ENCODE measurements around the gene TMEM217.
A peak's percentile ranks its signal among the peaks of the same experiment; 100 is the strongest.

TMEM217 gene

DNA sequence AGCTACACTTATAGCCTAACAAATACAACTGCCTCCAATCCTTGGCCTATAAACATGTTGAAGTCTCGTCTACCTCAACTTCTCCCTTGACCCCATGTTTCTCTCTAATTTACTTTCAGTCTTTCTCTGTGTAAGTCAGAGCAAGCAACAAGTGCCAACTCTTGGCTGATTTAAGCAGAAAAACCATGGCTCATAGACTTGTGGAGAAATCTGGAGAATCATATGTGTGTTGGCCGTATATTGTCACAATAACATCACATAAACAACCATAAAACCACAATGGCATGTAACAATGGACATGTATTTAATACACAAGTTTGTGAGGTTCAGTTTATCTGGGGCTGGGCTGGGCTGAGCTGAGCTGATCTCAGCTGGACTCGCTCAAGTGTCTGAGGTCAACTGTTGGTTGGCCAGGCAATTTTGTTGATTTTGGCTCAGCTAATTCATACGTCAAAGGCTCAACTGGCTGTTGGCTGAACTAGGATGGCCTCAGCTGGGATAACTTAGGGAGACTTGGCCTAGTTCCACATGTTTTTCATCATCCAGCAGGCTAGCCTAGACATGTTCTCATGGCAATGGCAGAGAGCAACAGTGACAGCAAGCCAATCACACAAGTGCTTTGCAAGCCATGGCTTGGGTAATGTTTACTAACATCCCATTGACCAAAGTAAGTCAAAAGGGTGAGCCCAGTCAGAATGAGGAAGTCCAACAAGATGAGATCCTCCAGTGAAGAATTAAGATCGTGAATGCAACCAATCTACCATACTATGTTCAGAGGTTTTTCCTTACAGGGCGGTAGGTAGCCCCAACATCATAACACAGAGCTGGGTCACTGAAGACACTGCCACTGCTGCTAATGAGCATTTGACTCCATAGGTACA, 13.3 kb downstream of the TMEM217 start:
- DNase-seq (ENCODE audit: low read depth, low spot score), result no peak

DNA sequence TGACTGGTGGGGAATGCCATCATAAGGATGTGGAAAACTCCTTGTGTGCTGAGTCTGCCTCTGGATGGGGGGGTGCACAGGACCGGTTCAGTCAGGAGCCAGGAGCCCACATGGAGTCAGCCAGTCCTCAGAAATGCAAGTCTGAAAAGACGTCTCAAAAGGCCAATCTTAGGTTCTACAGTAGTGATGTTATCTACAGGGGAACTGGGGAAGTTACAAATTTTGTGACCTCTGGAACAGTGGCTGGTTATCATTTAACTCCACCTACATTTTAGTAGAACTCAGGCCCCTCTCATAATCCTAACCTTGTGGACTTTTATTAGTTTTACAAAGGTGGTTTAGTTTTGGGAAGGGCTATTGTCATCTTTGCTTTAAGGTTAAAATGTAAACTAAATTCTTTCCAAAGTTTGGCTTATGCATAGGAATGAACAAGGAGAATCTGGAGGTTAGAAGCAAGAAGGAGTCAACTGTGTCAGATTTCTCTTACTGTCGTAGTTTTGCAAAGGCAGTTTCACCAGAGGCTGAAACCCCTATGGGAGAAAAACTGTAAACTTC, 14.1 kb downstream of the TMEM217 start:
- no peak for DNase-seq (ENCODE audit: low read depth, low spot score)

DNA sequence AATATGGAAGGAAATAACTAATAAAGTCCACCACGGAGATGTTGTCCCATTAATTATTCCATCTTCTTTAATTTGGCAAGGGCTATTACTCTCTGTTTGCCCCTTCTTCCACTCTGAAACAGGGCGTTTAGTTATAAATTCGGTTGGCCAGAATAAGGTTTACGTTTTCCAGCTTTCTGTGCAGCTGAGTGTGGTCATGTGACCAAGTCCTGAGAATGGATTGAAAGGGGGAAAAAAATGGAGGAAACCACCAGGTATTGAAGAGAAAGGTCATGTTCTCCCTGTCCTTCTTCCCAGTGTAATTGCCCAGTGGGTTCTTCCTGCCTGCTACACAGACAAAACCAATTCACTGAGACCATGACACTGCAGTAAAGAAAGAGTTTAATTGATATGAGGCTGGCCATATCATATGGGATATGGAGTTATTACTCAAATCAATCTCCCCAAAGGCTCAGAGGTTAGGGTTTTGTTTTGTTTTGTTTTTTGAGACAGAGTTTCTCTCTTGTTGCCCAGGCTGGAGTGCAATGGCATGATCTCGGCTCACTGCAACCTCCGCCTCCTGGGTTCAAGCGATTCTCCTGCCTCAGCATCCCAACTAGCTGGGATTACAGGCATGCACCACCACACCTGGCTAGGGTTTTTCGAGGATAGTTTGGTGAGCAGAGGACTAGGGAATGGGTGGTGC, 14.7 kb downstream of the TMEM217 start:
- no peak for DNase-seq (ENCODE audit: low read depth, low spot score)

DNA sequence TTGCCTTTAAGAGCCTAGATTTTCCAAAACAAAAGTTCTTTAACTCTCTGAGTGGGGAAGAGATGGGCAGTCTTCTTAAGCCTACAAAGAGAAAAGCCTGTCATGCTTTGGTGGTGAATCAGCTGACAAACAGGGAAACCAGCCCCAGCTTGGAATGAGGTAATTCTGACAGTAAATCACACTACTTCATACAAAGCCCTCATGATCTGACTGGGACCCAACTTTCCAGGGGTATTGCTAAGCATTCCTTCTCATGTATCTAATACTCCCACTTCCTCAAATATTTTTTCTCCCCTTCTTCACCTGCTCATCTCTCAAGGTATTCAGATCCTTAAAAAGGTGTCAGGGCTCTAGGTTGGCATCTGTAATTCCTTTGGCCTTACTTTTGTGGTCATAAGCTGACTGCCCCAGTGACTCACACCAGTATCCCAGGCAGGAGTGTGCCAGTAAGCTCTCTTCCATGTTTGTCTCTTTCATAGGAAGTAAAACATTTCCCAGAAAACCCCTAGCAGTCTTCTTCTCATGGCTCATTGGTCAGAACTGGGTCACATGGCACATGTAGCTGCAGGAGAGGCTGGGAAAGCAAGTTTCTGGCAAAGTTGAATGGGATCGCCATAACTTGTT, 15.4 kb downstream of the TMEM217 start:
- DNase-seq (ENCODE audit: low read depth, low spot score), result no peak

DNA sequence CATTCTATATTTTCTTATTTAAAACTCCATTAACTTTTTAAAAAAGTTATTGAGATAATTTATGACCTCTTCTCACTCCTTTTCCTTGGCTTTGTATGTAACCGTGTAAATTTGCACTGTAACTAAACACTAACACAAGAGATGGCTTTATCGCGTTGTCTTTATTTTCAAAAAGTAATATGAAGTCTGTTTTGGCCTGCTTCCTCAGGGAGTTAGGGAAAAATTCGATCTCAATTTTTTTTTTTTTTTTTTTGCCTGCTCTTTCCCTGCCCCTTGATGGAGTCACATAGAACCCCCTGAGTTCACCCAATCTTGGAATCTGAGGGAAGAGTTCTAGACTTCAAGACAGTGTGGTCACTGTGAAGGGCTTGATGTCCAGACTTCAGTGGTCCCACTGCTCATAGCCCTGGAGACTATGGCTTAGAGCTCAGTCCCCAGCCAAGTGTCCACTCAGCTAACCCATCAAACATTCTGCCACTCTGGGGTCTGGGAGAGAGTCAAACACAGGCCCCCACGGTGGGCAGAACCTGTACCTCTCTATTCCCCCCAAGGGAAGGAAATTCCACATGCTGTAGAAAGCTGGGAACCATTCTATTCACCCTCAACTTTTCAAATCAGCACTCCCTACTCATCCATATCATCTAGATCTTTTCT, 16.0 kb downstream of the TMEM217 start:
- DNase-seq (ENCODE audit: low read depth, low spot score), result no peak

DNA sequence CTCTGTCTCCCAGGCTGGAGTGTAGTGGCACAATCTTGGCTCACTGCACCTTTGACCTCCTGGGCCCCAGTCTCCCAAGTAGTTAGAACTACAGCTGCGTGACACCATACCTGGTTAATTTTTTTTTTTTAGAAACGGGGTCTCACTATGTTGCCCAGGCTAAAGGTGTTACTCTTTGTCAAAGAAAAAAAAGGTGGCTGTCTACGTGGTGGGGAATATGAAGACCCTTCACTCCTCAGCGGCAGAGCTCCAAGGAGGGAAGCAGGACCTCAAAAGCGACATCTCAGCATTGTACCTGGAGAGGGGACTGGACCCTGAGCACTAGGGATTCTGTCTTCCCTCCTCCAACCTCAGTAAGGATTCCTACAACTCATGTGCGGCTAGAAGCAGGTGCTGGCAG, 16.8 kb downstream of the TMEM217 start:
- no peak for DNase-seq (ENCODE audit: low read depth, low spot score)

DNA sequence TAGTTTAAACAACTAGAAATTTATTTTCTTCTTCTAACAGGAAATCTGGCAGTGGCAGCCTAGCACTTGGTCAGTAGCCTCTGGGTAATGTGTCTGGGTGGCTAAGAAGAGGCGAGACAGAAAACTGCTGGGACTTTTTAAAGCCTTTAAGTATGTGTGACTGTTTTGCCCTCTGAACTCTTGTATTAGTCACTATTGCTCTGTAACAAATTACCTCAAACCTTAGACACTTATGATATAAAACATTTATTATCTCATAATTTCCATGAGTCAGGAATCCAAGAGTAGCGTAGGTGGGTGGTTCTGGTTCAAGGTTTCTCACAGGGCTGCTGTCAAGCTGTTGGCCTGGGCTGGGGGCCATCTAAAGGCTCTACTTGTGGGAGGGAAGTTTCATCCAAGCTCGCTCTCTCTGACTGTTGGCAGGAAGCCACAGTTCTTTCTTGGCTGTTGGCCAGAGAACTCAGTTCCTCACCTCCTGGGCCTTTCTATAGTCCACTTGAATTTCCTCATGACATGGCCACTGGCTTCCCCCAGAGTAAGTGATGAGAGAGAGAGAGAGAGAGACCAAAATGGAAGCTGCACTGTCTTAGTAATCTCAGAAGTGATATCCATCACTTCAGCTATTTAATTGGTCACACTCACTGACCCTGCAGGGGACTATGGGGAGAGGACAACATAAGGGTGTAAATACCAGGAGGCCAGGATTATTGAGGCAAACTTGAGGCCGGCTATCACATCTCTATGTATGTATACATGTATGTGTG, 17.8 kb downstream of the TMEM217 start:
- DNase-seq (ENCODE audit: low read depth, low spot score), result peak; percentile 21

DNA sequence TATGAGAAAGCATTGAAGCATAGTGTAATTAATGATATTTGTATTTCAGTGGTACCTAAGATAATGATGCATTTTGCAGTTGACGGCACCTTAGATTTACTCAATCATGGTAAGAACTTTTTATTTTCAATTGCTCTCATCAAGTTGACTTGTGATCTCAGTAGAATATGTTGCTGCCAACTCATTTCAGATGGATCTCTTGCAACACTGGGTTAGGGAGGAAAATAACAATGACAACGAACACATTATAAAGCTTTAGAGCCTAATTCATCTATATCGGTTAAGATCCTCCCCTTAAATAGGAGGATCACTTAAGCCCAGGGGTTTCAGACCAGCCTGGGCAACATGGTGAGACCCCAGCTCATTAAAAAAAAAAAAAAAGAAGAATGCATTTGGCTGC, 18.4 kb downstream of the TMEM217 start:
- no peak for DNase-seq (ENCODE audit: low read depth, low spot score)

DNA sequence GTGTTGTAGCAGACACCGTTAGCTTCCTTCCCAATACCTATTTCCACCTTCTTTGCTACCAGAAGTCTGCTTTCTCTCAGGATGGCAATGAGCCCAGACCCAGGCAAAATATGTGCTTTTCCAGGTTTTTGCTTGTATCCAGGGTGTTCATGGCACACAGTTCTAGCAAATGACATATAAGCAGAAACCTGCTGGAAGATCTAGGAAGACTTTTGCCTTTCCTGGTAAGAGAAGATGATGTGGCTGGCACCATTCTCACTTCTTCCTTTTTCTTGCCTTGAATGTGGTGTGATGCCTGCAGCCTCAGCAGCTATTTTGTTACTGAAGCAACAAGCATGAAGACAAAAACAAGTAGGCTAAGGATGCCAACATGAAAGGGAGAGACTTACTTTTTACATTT, 19.6 kb downstream of the TMEM217 start:
- DNase-seq (ENCODE audit: low read depth, low spot score), result no peak

DNA sequence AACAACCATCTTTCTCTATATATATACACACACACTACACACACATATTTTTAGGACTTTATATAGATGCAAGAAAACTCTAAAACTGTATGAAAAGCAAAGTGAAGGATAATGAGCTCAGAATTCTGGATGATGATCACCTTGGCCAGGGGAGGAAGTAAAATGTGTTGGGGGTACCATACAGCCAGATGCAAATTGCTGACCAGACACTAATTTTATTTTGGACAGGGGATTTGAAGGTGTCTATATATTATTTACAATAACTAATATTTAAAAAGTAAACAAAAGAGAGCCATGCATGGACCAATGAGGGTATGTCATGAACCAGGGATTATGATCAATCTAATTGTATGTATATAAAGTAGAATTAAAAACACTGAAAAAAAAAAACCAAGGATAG, 20.2 kb downstream of the TMEM217 start:
- no peak for DNase-seq (ENCODE audit: low read depth, low spot score)

DNA sequence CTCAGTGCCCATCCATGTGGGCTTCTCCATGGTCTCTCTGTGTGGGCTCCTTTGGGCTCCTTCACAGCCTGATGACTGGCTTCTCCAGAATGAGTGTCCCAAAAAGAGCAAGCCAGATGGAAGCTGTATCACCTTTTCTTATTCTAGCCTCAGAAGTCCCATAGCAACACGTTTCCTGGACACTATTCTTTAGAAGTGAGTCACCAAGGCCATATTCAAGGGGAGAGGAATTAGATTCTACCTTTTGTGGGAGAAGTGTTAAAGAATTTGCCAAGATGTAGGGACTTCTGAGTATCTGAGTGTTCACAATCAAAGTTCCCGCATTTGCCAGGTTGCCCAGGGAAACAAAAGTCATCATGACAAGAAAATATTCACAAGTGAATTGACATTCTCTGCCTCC, 21.0 kb downstream of the TMEM217 start:
- no peak for DNase-seq (ENCODE audit: low read depth, low spot score)

DNA sequence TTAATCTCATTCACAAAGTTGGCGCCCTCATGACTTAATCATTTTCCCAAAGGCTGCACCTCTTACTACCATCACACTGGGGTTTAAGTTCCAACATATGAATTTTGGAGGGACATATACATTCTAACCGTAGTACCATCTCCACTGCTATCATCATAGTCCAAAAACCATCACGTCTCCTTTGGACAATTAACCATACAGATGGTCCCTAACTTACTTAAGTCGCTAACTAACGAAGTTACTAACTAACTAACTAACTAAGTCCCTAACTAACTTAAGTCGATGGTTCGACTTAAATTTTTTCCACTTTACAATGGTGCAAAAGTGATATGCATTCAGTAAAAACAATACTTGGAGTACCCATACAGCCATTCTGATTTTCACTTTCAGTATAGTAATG, 24.4 kb downstream of the TMEM217 start:
- DNase-seq (ENCODE audit: low read depth, low spot score), result no peak

DNA sequence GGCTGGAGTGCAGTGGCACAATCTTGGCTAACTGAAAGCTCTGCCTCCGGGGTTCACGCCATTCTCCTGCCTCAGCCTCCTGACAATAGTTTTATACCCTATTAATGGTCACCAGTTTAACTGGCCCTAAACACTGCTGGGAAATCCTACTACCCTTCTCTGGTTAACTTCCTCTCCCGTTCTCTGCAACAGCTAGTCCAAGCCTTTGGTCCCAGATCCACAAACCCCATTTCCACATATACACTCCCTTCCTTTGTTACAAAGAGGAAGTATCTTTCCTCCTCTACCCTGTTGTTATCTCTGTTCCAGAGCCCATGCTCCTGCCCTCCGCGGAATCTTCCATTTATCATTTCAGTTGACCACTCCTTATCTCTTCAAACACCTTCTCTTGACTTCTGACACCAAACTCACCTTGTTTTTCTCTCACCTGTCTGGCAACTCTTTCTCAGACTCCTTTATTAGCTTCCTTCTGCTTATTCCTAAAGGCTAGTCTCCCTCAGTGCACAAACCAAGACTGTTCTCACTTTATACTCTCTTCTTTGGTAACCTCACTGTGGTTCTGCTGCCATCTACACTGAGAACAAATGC, 25.4 kb downstream of the TMEM217 start:
- DNase-seq (ENCODE audit: low read depth, low spot score), result no peak

DNA sequence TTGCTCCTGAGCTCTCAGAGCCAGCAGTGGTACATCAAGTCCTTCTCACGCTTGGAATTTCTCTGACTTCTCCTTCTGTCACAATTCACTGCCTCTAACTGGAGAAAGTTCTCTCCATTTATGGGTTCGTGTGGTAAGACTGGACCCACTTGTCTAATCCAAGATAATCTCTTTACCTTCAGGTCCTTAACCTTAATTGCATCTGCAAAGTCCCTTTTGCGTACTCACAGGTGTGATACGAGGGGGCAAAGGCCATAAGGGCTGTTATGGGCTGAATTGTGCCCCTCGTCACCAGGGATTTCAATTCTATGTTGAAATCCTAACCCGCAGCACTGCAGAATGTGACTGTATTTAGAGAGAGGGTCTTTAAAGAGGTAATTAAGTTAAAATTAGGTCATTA, 27.8 kb downstream of the TMEM217 start:
- no peak for DNase-seq (ENCODE audit: low read depth, low spot score)

DNA sequence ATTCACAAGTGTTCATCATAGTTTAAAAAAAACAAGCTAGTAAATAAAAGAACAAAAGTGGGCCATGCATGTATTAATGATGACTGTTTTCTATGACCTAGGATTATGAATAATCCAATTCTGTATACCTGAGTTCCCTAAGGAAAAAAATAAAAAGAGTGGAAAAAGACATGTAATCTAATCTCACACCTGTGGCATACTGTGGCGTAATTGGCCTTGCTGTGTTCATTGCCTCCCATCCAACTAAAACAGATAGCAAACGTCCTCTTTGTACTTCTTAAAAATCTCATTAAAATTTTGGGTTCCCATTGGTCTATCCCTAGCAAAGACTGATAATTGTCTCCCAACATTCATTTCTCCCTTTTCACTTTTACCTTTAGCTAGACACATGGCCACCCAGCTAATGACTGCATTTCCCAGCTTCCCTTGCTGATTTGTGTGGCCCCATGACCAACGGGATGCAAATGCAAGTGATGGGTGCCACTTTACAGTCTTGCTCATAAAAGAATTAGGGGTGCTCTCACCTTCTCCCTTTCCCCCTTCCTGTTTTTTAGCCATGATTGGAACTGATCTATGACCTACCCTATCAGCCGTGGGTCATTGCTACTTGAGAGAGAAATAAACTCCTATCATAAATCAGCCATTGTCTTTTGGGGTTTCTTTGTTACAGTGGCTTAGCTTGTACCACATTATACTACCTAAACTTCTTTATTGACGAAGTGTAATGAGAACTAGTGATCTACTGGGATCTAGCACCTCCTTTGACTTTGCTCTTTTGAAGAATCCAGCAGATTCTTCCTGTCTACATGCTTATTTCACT, 32.4 kb downstream of the TMEM217 start:
- DNase-seq (ENCODE audit: low read depth, low spot score), result no peak

DNA sequence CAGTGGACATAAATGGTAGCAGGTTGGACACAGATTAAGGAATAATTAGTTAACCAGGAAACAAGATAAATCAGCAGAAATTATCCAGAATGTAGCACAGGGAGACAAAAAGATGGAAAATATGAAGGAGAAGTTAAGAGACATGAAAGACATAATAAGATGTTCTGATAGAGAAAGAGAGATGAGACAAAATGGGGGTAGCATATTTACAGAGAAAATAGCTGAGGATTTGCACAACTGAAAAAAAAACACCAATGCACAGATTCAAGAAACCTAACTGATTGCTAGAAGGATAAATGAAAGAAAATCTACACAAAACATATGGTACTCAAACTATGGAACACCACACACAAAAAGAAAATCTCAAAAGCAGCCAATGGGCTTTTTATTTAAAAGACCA, 35.0 kb downstream of the TMEM217 start:
- DNase-seq (ENCODE audit: low read depth, low spot score), result no peak

DNA sequence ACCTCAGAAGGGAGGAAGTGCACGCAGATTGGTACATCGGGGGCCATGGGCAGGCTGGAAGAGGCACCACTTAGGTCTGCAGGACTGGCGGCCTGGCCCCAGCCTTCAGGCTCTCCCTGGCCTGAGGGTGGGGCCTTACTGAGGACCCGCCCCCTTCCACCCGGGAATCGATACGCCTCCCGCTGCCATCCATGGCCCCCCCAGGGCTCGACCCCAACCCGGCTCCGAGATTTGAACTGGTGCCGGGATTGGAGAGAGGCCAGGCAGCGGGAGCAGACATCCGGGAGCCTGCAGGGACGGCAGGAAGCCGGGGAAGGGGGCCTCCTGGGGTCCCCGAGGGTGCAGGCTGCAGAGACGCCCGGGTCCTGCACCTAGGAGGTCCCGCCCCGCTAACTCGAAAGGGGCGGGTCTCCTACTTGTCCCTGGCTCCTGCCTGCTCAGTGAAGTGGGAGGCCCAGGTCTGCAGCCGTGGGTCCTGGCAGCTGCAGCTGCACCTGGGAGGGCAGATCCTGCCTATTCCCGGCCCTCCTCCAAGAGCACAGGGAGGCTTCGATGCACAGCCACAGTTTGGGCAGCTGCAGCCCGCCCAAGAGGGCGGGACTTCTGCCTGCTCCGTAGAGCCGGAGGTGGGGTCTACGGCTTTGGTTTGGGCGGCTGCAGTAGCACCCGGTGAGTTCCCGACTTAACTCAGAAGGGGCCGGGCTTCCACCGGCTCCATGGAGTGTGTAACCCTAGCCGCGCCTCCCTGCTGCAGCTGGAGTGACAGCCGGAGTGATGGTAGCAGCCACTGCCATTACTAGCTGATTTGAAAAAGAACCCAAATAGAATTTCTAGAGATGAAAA, 35.6 kb downstream of the TMEM217 start:
- DNase-seq (ENCODE audit: low read depth, low spot score), result peak; percentile 12

DNA sequence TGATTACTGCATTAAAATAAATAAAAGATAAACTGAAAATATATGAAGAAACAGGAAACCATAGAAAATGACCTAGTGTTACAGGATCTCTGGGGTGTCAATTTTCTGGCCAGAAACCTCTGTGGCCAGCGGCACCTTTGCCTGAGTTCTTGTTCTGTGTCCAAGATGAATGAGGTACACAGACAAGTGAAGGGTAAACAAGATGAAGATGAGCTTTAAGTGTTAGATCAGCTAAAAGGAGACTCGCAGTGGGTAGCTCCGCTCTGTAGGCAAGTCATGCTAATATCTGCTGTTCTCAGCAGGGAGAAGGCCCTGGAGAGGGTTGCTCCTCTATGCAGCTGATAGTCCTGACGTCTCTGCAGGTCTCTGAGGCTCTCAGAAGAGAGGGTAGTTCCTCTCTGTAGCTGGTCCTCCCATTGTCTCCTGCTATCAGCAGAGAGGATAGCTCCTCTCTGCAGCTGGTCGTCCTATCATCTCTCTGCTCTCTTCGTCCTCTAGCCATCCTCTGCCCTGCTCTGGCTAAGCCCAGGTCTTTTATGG, 36.3 kb downstream of the TMEM217 start:
- DNase-seq (ENCODE audit: low read depth, low spot score), result no peak

DNA sequence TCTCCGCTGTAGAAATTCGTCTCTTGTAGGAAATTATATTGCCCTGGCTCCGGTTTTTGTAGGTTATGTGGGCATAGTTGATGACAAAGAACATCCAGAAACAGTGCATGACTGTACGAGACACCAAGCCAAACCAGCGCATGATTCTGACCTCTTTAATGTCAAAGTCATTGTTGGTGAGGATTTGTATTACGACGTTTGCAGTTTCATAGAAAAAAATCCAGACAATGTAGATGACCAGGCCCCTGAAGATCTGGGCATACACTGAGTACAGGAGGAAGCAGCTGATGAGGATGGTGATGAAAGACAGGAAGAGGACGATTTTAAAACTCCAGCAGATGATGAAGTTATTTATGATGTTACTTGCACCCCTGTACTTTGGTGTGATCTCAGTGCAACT, 39.4 kb downstream of the TMEM217 start:
- no peak for DNase-seq (ENCODE audit: low read depth, low spot score)

Measured in activated CD4-positive, CD25-positive, alpha-beta regulatory T cell treated with anti-CD3 and anti-CD28 coated beads, Interleukin-2, amount 50 U/mL, for 16 hours (primary cell).